Upper lobe of right lung (tissue), 1 donor: ENCODE data around the gene KSR1. TPM values are rescaled to one million over a fixed set of nuclear protein-coding genes. Genes with fewer than 3 reads are reported as not detected.

ENCODE experiments used
- ATAC-seq: fragments of 200-7000 bp; cut with Tn5 transposase; one replicate; pipeline ENCODE4 v1.9.1; 2020; ENCODE audit warnings: mild to moderate bottlenecking, moderate library complexity
- DNase-seq: peaks from one replicate; pipeline ENCODE4 v3.0.0-alpha.2; 2020
- H3K27ac ChIP-seq: fragments of 200-600 bp; one replicate; pipeline ENCODE4 v1.8.0; 2022
- H3K27me3 ChIP-seq: fragments of 200-600 bp; one replicate; pipeline ENCODE4 v1.8.0; 2022; ENCODE audit warnings: mild to moderate bottlenecking
- H3K36me3 ChIP-seq: fragments of 200-600 bp; one replicate; pipeline ENCODE4 v1.8.0; 2022
- H3K4me1 ChIP-seq: fragments of 200-600 bp; one replicate; pipeline ENCODE4 v1.8.0; 2022
- H3K4me3 ChIP-seq: fragments of 200-600 bp; one replicate; pipeline ENCODE4 v1.8.0; 2022; ENCODE audit warnings: mild to moderate bottlenecking
- H3K9me3 ChIP-seq: fragments of 200-600 bp; one replicate; pipeline ENCODE4 v1.8.0; 2022
- intact Hi-C: fragments of 100-400 bp; cut with DNase I; formaldehyde crosslinking; loops from one replicate; pipeline ENCODE4 v1.11.0; 2022
- total RNA-seq: library from RNA; stranded (reverse); fragmentation: NEBNext Ultra II Directional; extraction: Animal tissue kit (Norgen Biotek cat#: 25700); gene quantifications from one replicate; pipeline ENCODE4 v1.2.1, GENCODE V29; 2021
- TF ChIP-seq, protein P1 (sequence below): fragments of 200-600 bp; IDR thresholded peaks from one replicate; pipeline ENCODE4 v1.8.0; 2022; ENCODE audit warnings: antibody characterized with exemption
- donor health status: DM: no; HTN: yes; CAD: no; lungs with severe emphysema.

The KSR1 gene
- total RNA-seq, 1 donor from 2014 or later, result 52.5 TPM

DNA sequence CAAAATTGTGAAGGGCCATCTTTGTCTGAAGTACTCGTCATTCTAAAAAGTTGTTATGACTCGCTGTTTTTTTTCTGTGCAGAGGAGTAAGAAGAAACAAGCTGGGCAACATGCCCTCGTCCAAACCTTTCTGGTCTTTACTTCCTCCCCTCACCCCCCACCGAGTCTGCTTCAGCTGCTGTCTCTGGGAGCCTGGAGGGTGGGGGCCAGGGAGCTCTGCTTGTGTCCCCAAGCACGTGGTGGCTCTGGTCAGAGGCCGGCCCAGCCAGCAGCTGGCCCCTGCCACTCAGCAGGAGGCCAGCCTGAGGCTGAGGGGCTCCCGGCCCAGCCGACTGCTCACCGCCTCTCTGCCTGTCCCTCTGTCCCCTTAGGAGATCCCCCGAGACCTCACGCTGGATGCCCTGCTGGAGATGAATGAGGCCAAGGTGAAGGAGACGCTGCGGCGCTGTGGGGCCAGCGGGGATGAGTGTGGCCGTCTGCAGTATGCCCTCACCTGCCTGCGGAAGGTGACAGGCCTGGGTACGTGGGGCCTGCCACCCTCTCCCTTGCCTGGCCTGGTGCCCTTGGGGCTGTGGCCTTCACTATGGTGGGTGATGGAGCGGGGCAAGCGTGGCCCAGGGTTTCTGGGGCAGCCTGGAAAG is 121.0 kb downstream of the KSR1 start:
- TF ChIP-seq, protein P1, sequence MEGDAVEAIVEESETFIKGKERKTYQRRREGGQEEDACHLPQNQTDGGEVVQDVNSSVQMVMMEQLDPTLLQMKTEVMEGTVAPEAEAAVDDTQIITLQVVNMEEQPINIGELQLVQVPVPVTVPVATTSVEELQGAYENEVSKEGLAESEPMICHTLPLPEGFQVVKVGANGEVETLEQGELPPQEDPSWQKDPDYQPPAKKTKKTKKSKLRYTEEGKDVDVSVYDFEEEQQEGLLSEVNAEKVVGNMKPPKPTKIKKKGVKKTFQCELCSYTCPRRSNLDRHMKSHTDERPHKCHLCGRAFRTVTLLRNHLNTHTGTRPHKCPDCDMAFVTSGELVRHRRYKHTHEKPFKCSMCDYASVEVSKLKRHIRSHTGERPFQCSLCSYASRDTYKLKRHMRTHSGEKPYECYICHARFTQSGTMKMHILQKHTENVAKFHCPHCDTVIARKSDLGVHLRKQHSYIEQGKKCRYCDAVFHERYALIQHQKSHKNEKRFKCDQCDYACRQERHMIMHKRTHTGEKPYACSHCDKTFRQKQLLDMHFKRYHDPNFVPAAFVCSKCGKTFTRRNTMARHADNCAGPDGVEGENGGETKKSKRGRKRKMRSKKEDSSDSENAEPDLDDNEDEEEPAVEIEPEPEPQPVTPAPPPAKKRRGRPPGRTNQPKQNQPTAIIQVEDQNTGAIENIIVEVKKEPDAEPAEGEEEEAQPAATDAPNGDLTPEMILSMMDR, result no peak
- Histone ChIP-seq H3K4me3 (no peak overlapping the region), H3K36me3 (no peaks in the 10 kb centered on the region), H3K27ac (peak overlapping the region; percentile 70), H3K4me1 (peaks cover 27% of the 10 kb centered on the region), H3K27me3 (no peaks in the 10 kb centered on the region), H3K9me3 (no peaks in the 10 kb centered on the region)
- DNase-seq, result no peak
- ATAC-seq, result peak; percentile 45
- intact Hi-C loops, result no loop called here

DNA sequence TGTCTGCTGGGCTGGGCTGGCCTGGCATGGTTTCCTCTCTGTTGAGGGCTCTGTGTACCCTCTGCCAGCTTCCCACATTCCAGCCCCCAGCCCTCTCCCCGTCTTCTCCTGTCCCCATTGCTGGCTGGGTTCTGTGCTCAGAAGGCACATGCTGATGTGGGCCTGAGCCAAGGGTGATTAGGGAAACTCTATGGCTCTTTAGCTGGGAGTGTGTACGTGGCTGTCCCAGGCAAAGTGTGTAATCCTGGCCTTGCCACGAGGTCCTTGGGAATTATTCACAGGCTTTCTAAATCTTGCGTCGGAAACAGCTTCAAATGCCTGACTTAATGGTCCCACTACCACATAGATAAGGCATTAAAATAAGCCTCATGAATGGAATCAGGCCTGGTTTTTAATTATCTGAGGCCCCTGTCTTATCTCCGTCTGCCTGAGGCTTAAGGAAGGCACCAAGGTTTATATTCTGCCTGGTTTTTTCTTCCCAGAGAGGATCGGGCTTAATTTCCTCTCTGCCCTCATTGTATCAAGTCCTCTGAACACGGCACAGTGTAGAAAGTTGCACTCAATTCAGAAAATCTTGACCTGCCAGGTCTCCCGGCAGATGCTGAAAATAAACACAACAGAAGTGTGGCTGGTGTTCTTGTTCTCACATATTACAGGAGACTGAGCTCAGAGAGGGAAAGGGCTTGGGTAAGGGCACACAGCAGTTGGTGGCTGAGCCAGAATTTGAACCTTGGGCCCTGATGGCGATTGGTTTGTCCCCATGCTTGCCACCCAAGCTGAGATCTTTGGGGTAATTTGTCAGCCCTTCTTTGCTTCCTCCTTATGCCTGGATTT is 121.9 kb downstream of the KSR1 start:
- intact Hi-C loops, result no loop called here
- no peak for DNase-seq
- TF ChIP-seq, protein P1, result no peak

DNA sequence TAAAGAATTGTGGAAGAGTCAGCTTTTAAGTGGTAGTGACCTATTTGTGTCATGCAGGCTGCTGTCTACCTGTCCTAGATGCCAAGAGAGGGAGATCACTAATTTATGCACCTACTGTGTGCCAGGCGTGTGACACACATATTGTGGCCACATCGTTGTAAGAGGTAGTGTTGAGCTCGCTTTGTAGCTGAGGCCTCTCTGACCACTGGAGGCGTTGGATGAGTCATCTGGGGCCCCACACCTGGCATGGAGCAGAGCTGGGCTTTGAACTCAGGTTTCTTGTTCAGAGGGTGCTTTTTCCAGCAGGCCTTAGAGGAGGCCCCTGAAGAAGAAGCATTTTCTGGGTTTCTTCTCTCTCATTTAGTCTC is 122.5 kb downstream of the KSR1 start:
- Histone ChIP-seq H3K27me3 (no peaks in the 10 kb centered on the region), H3K4me1 (peaks cover 27% of the 10 kb centered on the region), H3K36me3 (peaks cover 7% of the 10 kb centered on the region), H3K9me3 (no peaks in the 10 kb centered on the region), H3K27ac (peak overlapping the region; percentile 70), H3K4me3 (no peak overlapping the region)
- intact Hi-C loops, result no loop called here
- ATAC-seq, result no peak
- no peak for DNase-seq
- TF ChIP-seq, protein P1, result no peak

More for the DNA sequence above, 121.9 kb downstream of the KSR1 start:
- Histone ChIP-seq H3K27ac (peak overlapping the region; percentile 70), H3K4me3 (no peak overlapping the region), H3K4me1 (peaks cover 27% of the 10 kb centered on the region), H3K36me3 (peaks cover 2% of the 10 kb centered on the region), H3K27me3 (no peaks in the 10 kb centered on the region), H3K9me3 (no peaks in the 10 kb centered on the region)
- ATAC-seq, result peak; percentile 61

DNA sequence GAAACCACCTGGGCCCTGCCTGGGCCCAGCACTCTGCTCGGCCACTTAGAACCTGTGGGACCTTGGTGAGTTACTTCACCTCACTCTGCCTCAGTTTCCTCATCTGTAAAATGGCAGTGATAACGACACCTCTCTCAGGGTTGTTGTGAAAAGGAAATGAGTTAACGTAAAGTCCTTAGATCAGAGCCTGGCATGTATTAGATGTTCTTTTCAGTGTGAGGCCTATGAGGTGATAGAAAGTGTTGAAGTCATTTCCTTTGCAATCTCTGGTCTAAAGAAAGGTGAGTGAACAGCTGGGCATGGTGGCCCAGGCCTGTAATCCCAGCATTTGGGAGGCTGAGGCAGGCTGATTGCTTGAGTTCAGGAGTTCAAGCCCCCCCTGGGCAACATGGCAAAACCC is 123.1 kb downstream of the KSR1 start:
- H3K27ac ChIP-seq, result no peak overlapping the region
- intact Hi-C loops, result no loop called here
- H3K9me3 ChIP-seq, result no peaks in the 10 kb centered on the region
- no peaks in the 10 kb centered on the region for H3K27me3 ChIP-seq
- DNase-seq (no peak), ATAC-seq (no peak)
- H3K4me1 ChIP-seq, result peaks cover 27% of the 10 kb centered on the region
- no peak overlapping the region for H3K4me3 ChIP-seq
- TF ChIP-seq, protein P1, result no peak
- H3K36me3 ChIP-seq, result peaks cover 7% of the 10 kb centered on the region

DNA sequence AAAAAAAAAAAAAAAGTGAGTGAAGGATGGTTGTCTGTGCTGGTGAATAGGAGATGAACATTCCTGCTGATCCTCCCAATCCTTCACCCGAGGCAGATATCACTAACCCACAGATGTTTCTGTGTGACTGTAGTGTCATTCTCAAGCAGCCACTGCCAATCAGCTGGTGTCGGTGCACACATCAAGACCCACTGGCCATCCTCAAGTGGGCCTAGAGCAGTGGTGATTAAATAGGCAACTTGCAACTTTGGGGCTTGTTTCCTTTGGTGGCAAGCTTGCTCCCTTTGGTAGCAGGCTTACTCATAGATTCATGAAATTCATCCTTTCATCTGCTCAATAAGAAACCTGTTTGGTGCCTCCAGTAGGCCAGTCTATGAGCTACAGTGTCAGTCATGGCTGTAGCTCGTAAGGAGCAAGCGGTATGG is 123.7 kb downstream of the KSR1 start:
- H3K27ac ChIP-seq, result no peak overlapping the region
- intact Hi-C loops, result no loop called here
- ATAC-seq (no peak), DNase-seq (no peak)
- peaks cover 27% of the 10 kb centered on the region for H3K4me1 ChIP-seq
- peaks cover 7% of the 10 kb centered on the region for H3K36me3 ChIP-seq
- TF ChIP-seq, protein P1, result no peak
- no peaks in the 10 kb centered on the region for H3K9me3 ChIP-seq
- H3K4me3 ChIP-seq, result no peak overlapping the region
- H3K27me3 ChIP-seq, result no peaks in the 10 kb centered on the region
